ENCODE data around the gene GRHL1.

GRHL1 gene

GRCh38 chr2:10047616-10048500 is 96.4 kb downstream of the GRHL1 start:
- no peak for DNase-seq

GRCh38 chr2:10048501-10049171 is 97.1 kb downstream of the GRHL1 start:
- DNase-seq, result no peak

Measured in activated CD8-positive, alpha-beta memory T cell treated with anti-CD3 and anti-CD28 coated beads, Interleukin-2, amount 50 U/mL, for 4 hours (primary cell).